ENCODE data around the gene PLS3. TPM values are rescaled to one million over a fixed set of nuclear protein-coding genes. Genes with fewer than 3 reads are reported as not detected.

The PLS3 gene
- total and polyA plus RNA-seq, 2 of the 13 experiments (the other 11 are each of a cell fraction or from before 2014, with no cell fraction given): 55.7 to 99.9 TPM

DNA sequence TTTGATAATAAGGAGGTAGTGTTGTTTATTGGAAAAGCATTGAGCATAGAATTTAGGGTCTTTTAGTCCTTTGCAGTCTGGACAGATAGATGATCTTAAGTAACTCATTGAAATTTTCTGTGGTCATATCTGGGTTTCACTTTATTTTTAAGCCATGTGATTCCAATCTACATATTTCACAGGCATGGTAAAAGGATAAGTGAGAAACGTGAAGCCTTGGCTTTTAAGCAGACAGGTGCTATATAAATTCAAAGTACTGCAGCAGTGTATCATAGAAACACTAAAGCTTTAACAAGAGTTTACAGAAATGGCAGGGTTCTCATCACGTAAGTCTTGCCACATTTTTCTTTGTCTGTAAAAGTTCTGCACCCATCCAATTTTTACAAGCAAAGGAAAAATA lies 4.9 kb downstream of the PLS3 start (continued):
- TF ChIP-seq, protein P1, sequence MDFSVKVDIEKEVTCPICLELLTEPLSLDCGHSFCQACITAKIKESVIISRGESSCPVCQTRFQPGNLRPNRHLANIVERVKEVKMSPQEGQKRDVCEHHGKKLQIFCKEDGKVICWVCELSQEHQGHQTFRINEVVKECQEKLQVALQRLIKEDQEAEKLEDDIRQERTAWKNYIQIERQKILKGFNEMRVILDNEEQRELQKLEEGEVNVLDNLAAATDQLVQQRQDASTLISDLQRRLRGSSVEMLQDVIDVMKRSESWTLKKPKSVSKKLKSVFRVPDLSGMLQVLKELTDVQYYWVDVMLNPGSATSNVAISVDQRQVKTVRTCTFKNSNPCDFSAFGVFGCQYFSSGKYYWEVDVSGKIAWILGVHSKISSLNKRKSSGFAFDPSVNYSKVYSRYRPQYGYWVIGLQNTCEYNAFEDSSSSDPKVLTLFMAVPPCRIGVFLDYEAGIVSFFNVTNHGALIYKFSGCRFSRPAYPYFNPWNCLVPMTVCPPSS (IDR thresholded peaks at IDR 0.05): no peak
- no peak for TF ChIP-seq AKAP8 (CRISPR knock-in tag; IDR thresholded peaks at IDR 0.05)

DNA sequence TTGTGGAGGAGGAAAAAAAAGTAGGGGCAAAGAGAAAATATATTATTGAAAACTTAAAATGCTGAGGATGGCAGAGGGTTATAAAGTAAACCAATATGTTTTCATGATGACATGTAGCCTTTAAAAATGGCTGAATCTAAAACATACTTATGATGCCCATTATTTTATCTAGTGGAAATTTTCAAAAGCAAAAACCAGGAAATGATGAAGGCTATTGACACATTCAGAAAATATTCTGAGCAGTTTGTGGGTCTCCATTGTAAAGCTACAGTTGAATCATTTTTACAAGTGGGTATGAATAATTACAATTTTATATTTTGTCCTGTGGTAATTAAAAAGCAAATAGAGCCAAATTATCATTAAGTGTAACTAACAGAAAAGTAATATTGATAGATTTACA lies 10.7 kb downstream of the PLS3 start:
- BruUV-seq (replicated peaks): TSS peak; percentile 14
- H3K4me2 ChIP-seq (ENCODE audit: low read depth, low read length): no peak overlapping the region
- H3K9me3 ChIP-seq (ENCODE audit: low read length): no peaks in the 10 kb centered on the region
- H3K9ac ChIP-seq (ENCODE audit: insufficient read depth, low read depth, low read length): no peak overlapping the region
- H3K27ac ChIP-seq (ENCODE audit: extremely low read length, insufficient read depth, low read length): no peak overlapping the region
- peaks cover 23% of the 10 kb centered on the region for H3K79me2 ChIP-seq (ENCODE audit: insufficient read depth, low read length)
- no peak for ATAC-seq
- FAIRE-seq: no peak
- H2AFZ ChIP-seq (ENCODE audit: low read length): no peak overlapping the region
- H3K4me3 ChIP-seq (replicated peaks in 1 of 3; ENCODE audit: insufficient read depth in 1 of 3, low read depth in 2 of 3, low read length in 3 of 3): no peak overlapping the region
- CTCF ChIA-PET (ENCODE audit: low intra/inter-chr PET ratio, low total read pairs): no interaction called here
- POLR2A ChIA-PET: no interaction called here
- H3K36me3 ChIP-seq (replicated peaks in 1 of 2; ENCODE audit: control insufficient read depth in 1 of 2, insufficient read depth in 2 of 2, low read length in 2 of 2): no peaks in the 10 kb centered on the region
- H4K20me1 ChIP-seq (ENCODE audit: insufficient read depth, low read length): no peaks in the 10 kb centered on the region
- no peaks in the 10 kb centered on the region for H3K4me1 ChIP-seq (ENCODE audit: insufficient read depth, low read length)
- no peaks in the 10 kb centered on the region for H3K27me3 ChIP-seq (ENCODE audit: control insufficient read depth in 1 of 2, insufficient read depth in 2 of 2, low read length in 2 of 2)
- no peak for DNase-seq (ENCODE audit: low spot score)
- in situ Hi-C loops (cut with HindIII; ENCODE audit: extremely low pct_ligation_motif_present, low pct_unique_long_range_greater_than_20kb): no loop called here
- intact Hi-C loops (cut with micrococcal nuclease; ENCODE audit: unreplicated experiment): no loop called here
- TF ChIP-seq, protein P2, sequence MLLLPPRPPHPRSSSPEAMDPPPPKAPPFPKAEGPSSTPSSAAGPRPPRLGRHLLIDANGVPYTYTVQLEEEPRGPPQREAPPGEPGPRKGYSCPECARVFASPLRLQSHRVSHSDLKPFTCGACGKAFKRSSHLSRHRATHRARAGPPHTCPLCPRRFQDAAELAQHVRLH (CRISPR knock-in tag; IDR thresholded peaks at IDR 0.05; ENCODE audit: borderline replicate concordance, low read depth): no peak
- TF ChIP-seq, protein P3, sequence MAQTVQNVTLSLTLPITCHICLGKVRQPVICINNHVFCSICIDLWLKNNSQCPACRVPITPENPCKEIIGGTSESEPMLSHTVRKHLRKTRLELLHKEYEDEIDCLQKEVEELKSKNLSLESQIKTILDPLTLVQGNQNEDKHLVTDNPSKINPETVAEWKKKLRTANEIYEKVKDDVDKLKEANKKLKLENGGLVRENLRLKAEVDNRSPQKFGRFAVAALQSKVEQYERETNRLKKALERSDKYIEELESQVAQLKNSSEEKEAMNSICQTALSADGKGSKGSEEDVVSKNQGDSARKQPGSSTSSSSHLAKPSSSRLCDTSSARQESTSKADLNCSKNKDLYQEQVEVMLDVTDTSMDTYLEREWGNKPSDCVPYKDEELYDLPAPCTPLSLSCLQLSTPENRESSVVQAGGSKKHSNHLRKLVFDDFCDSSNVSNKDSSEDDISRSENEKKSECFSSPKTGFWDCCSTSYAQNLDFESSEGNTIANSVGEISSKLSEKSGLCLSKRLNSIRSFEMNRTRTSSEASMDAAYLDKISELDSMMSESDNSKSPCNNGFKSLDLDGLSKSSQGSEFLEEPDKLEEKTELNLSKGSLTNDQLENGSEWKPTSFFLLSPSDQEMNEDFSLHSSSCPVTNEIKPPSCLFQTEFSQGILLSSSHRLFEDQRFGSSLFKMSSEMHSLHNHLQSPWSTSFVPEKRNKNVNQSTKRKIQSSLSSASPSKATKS (CRISPR knock-in tag; IDR thresholded peaks at IDR 0.05): no peak
- TF ChIP-seq CBFB (CRISPR knock-in tag; IDR thresholded peaks at IDR 0.05) (no peak), ZNF496 (CRISPR knock-in tag; IDR thresholded peaks at IDR 0.05; ENCODE audit: insufficient replicate concordance) (no peak), HOXA5 (CRISPR knock-in tag; IDR thresholded peaks at IDR 0.05) (no peak), ZNF766 (CRISPR knock-in tag; IDR thresholded peaks at IDR 0.05; ENCODE audit: borderline replicate concordance) (no peak), ZNF570 (CRISPR knock-in tag; IDR thresholded peaks at IDR 0.05; ENCODE audit: borderline replicate concordance) (no peak), POLR2A (IDR thresholded peaks at IDR 0.05; ENCODE audit: insufficient read depth in 1 of 2, low read depth in 2 of 2, low read length in 2 of 2) (no peak)
- TF ChIP-seq, protein P4, sequence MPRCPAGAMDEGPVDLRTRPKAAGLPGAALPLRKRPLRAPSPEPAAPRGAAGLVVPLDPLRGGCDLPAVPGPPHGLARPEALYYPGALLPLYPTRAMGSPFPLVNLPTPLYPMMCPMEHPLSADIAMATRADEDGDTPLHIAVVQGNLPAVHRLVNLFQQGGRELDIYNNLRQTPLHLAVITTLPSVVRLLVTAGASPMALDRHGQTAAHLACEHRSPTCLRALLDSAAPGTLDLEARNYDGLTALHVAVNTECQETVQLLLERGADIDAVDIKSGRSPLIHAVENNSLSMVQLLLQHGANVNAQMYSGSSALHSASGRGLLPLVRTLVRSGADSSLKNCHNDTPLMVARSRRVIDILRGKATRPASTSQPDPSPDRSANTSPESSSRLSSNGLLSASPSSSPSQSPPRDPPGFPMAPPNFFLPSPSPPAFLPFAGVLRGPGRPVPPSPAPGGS (CRISPR knock-in tag; IDR thresholded peaks at IDR 0.05): no peak
- TF ChIP-seq, protein P5, sequence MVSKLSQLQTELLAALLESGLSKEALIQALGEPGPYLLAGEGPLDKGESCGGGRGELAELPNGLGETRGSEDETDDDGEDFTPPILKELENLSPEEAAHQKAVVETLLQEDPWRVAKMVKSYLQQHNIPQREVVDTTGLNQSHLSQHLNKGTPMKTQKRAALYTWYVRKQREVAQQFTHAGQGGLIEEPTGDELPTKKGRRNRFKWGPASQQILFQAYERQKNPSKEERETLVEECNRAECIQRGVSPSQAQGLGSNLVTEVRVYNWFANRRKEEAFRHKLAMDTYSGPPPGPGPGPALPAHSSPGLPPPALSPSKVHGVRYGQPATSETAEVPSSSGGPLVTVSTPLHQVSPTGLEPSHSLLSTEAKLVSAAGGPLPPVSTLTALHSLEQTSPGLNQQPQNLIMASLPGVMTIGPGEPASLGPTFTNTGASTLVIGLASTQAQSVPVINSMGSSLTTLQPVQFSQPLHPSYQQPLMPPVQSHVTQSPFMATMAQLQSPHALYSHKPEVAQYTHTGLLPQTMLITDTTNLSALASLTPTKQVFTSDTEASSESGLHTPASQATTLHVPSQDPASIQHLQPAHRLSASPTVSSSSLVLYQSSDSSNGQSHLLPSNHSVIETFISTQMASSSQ (IDR thresholded peaks at IDR 0.05; ENCODE audit: low read depth): no peak
- TF ChIP-seq, protein P5 (CRISPR knock-in tag; IDR thresholded peaks at IDR 0.05; ENCODE audit: borderline replicate concordance): no peak
- TF ChIP-seq, protein P6, sequence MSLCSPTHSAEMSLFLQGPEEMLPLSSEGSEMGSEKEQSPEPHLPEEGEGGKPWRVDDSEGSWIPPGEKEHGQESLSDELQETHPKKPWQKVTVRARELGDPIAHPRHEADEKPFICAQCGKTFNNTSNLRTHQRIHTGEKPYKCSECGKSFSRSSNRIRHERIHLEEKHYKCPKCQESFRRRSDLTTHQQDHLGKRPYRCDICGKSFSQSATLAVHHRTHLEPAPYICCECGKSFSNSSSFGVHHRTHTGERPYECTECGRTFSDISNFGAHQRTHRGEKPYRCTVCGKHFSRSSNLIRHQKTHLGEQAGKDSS (CRISPR knock-in tag; IDR thresholded peaks at IDR 0.05; ENCODE audit: borderline replicate concordance, low read depth): no peak
